CD4-positive, alpha-beta T cell treated with Interferon alpha-2 for 1 hour (primary cell): ENCODE measurements around the gene ZEB1.
"Not testable (repeated sequence)": the region's sequence is repeated elsewhere in the genome, so short reads cannot be mapped to it uniquely, and the experiment has no call there.

Experiments used
- DNase-seq, 2 donors: peaks; one replicate each; pipeline ENCODE4 v3.0.0-alpha.2; 2020 to 2022

Gene ZEB1

GRCh38 chr10:31427334-31427733, 108.3 kb downstream of the ZEB1 start:
- not testable (repeated sequence) for DNase-seq

- not testable (repeated sequence) for DNase-seq
Observed at GRCh38 chr10:31428499-31428898, 109.5 kb downstream of the ZEB1 start.

GRCh38 chr10:31431021-31431420, 112.0 kb downstream of the ZEB1 start:
- DNase-seq, result no peak

- no peak for DNase-seq
Observed at GRCh38 chr10:31437959-31438358, 118.9 kb downstream of the ZEB1 start.

- no peak for DNase-seq
Observed at GRCh38 chr10:31451766-31452165, 132.8 kb downstream of the ZEB1 start.

- DNase-seq, result no peak
Observed at GRCh38 chr10:31456468-31456867, 137.5 kb downstream of the ZEB1 start.

- DNase-seq, result no peak
Observed at GRCh38 chr10:31457858-31458257, 138.8 kb downstream of the ZEB1 start.

- DNase-seq, result no peak
Observed at GRCh38 chr10:31458974-31459373, 140.0 kb downstream of the ZEB1 start.

GRCh38 chr10:31460242-31460641, 141.2 kb downstream of the ZEB1 start:
- no peak for DNase-seq

GRCh38 chr10:31464552-31464951, 145.5 kb downstream of the ZEB1 start:
- DNase-seq, result no peak

GRCh38 chr10:31466313-31466712, 147.3 kb downstream of the ZEB1 start:
- no peak for DNase-seq

GRCh38 chr10:31467791-31468535, 148.9 kb downstream of the ZEB1 start:
- DNase-seq, result no peak

- no peak for DNase-seq
Observed at GRCh38 chr10:31468536-31468859, 149.5 kb downstream of the ZEB1 start.

GRCh38 chr10:31475519-31475918, 156.5 kb downstream of the ZEB1 start:
- DNase-seq, result no peak

GRCh38 chr10:31476088-31476487, 157.1 kb downstream of the ZEB1 start:
- DNase-seq, result no peak

GRCh38 chr10:31477584-31477983, 158.6 kb downstream of the ZEB1 start:
- no peak for DNase-seq

- peak in 1 of 2 donors; percentile 8 for DNase-seq
Observed at GRCh38 chr10:31479752-31480151, 160.7 kb downstream of the ZEB1 start.

GRCh38 chr10:31483546-31483945, 164.5 kb downstream of the ZEB1 start:
- DNase-seq, result no peak

- DNase-seq, result no peak
Observed at GRCh38 chr10:31484431-31485135, 165.6 kb downstream of the ZEB1 start.

- peak in 1 of 2 donors; percentile 49 for DNase-seq
Observed at GRCh38 chr10:31490858-31491504, 172.0 kb downstream of the ZEB1 start.

- DNase-seq, result no peak
Observed at GRCh38 chr10:31507427-31507826, 188.4 kb downstream of the ZEB1 start.

- DNase-seq, result no peak
Observed at GRCh38 chr10:31508234-31508633, 189.2 kb downstream of the ZEB1 start.

GRCh38 chr10:31508882-31509281, 189.9 kb downstream of the ZEB1 start:
- DNase-seq, result no peak

GRCh38 chr10:31509989-31510388, 191.0 kb downstream of the ZEB1 start:
- DNase-seq, result peak in 1 of 2 donors; percentile 5
